Right lobe of liver (tissue), 4 donors: Measurements from ENCODE around the gene BRSK1.

ENCODE experiments used
- CTCF ChIP-seq, 4 donors: fragments of 200-600 bp in 3 of 4; fragments of 450-650 bp in 1 of 4; IDR thresholded peaks; one replicate each; pipeline versions ENCODE4 v1.5.1 to v1.8.0; 2016 to 2022; ENCODE audit warnings: antibody characterized with exemption in 4 of 4, mild to moderate bottlenecking in 2 of 4
- POLR2A ChIP-seq: fragments of 450-650 bp; IDR thresholded peaks from one replicate; pipeline ENCODE4 v1.6.1; 2017; ENCODE audit warnings: antibody characterized with exemption, mild to moderate bottlenecking
- donor health status: DM: no; HTN: no; CAD: no.
- donor health status: DM: no; HTN: no; CAD: no.
- donor health status: DM: no; HTN: yes; CAD: no.

GRCh38 chr19:55320844-55321419, 37.1 kb downstream of the BRSK1 start:
- no peak for TF ChIP-seq POLR2A
- TF ChIP-seq CTCF (IDR thresholded peaks at IDR 0.05), result no peak
